Astrocyte of the cerebellum (primary cell): ENCODE measurements around the gene NANOS2.

Experiments used
- DNase-seq: peaks from one replicate; pipeline ENCODE4 v3.0.0-alpha.2; 2011; ENCODE audit warnings: low read depth
- H3K4me3 ChIP-seq: 2 replicates; pipeline ENCODE4 v1.5.1; 2011; ENCODE audit warnings: mild to moderate bottlenecking, low read depth, low read length, moderate library complexity
- CTCF ChIP-seq: IDR thresholded peaks from 2 replicates; pipeline ENCODE4 v1.5.1; 2012; ENCODE audit warnings: low read length, low read depth, moderate library complexity, mild to moderate bottlenecking; ENCODE audit errors: missing control alignments
- in situ Hi-C: cut with HindIII; loops from 2 replicates; pipeline ENCODE4 v1.10.0; 2017; ENCODE audit warnings: low sequenced_read_pairs

Gene NANOS2

GRCh38 chr19:45878043-45878794 lies 36.4 kb downstream of the NANOS2 start:
- in situ Hi-C loops, result no loop called here
- TF ChIP-seq CTCF, result no peak
- no peak overlapping the region for H3K4me3 ChIP-seq
- DNase-seq, result no peak

GRCh38 chr19:45876411-45877197 lies 38.0 kb downstream of the NANOS2 start:
- no peak overlapping the region for H3K4me3 ChIP-seq
- in situ Hi-C loops, result no loop called here
- DNase-seq, result no peak
- TF ChIP-seq CTCF, result no peak

DNA sequence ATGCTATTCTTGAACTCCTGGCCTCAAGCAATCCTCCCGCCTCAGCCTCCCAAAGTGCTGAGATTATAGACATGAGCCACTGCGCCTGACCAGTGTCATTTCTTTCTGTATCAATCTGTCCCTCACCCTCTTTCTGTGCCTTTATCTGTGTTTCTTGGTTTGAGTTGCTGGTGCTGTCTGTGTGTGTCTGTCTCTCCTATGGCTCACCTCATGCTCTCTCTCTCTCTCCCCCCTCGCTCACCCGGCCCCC lies 38.5 kb downstream of the NANOS2 start:
- in situ Hi-C loops, result no loop called here
- DNase-seq, result no peak
- no peak overlapping the region for H3K4me3 ChIP-seq
- no peak for TF ChIP-seq CTCF

- TF ChIP-seq CTCF, result no peak
- H3K4me3 ChIP-seq, result no peak overlapping the region
- in situ Hi-C loops, result no loop called here
- no peak for DNase-seq
Measured at GRCh38 chr19:45874620-45874966, 40.0 kb downstream of the NANOS2 start.

DNA sequence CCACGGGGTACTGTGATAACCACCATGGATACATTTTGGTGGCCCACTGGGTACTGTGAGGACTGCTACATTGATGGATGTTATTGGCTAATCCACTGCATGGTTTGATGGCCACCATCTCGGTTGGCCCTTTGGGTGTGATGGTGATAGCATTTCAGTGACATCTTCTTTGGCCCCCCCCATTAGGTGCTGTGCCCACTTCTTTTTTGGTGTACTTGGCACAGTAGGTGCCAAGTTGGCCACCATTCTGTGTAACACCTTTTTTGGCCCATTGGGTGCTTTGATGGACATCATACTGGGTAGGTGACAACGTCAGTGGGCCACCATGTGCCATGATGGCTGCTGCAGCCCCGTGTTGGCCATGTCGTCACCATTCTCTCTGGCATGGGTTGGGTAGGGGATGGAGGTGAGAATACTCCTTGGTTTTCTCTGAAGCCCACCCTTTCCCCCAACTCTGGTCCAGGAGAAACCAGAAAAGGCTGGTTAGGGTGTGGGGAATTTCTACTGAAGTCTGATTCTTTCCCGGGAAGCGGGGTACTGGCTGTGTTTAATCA lies 41.3 kb downstream of the NANOS2 start:
- H3K4me3 ChIP-seq, result no peak overlapping the region
- in situ Hi-C loops, result no loop called here
- TF ChIP-seq CTCF, result no peak
- no peak for DNase-seq

- DNase-seq, result no peak
- H3K4me3 ChIP-seq, result no peak overlapping the region
Measured at GRCh38 chr19:45872095-45872919, 42.3 kb downstream of the NANOS2 start.

More at GRCh38 chr19:45872095-45872919, 42.3 kb downstream of the NANOS2 start:
- in situ Hi-C loops, result no loop called here
- no peak for TF ChIP-seq CTCF
